Body of pancreas (tissue), 4 donors: ENCODE results near the gene TMEM63A. TPM values are rescaled to one million over a fixed set of nuclear protein-coding genes. Genes with fewer than 3 reads are reported as not detected.

Experiments
- ATAC-seq: fragments of 150-250 bp; one replicate; pipeline ENCODE4 v1.9.1; 2016
- DNase-seq, 4 donors: peaks; one replicate each; pipeline ENCODE4 v3.0.0-alpha.2; 2019
- H3K27ac ChIP-seq, 4 donors: fragments of 200-600 bp; sonication (generic); 1 replicate in 3 of 4; 2 replicates in 1 of 4; pipeline versions ENCODE4 v1.5.1 to v1.6.1; 2016 to 2019; ENCODE audit warnings: mild to moderate bottlenecking in 1 of 4, mixed read lengths in 1 of 4, moderate library complexity in 1 of 4
- H3K27me3 ChIP-seq, 2 donors: fragments of 200-600 bp; sonication (generic); one replicate each; pipeline ENCODE4 v1.6.0; 2016; ENCODE audit warnings: mild to moderate bottlenecking in 1 of 2
- H3K36me3 ChIP-seq, 2 donors: fragments of 200-600 bp; sonication (generic); replicated peaks in 1 of 2; 2 replicates each; pipeline ENCODE4 v1.5.1; 2016; ENCODE audit warnings: low read depth in 2 of 2; ENCODE audit not compliant: insufficient read depth in 1 of 2
- H3K4me1 ChIP-seq: fragments of 200-600 bp; sonication (generic); one replicate; pipeline ENCODE4 v1.6.0; 2016
- H3K4me3 ChIP-seq, 2 donors: fragments of 200-600 bp; sonication (generic); 1 replicate in 1 of 2; 2 replicates in 1 of 2; pipeline ENCODE4 v1.5.1; 2016 to 2019
- H3K9me3 ChIP-seq, 3 donors: fragments of 200-600 bp; sonication (generic); 1 replicate in 2 of 3; 2 replicates in 1 of 3; pipeline ENCODE4 v1.5.1; 2016
- CTCF ChIP-seq, 7 experiments: fragments of 450-650 bp in 4 of 7; fragments of 200-600 bp in 3 of 7; sonication (generic) in 3 of 7; IDR thresholded peaks; one replicate each; pipeline ENCODE4 v1.5.1; 2016 to 2019; ENCODE audit warnings: antibody characterized with exemption in 7 of 7
- POLR2A ChIP-seq, 3 donors: fragments of 450-650 bp; IDR thresholded peaks; one replicate each; pipeline ENCODE4 v1.6.1; 2016; ENCODE audit warnings: antibody characterized with exemption in 3 of 3, mild to moderate bottlenecking in 2 of 3
- WGBS, 2 donors: methylation state at CpG; one replicate each; pipeline ENCODE4 v1.1.5; 2017; 5-methylcytosine and 5-hydroxymethylcytosine counted together
- intact Hi-C: fragments of 100-400 bp; cut with DNase I; formaldehyde crosslinking; loops from one replicate; pipeline ENCODE4 v1.15.1; 2023
- total RNA-seq, 2 donors: library from RNA; depleted of rRNA; stranded (reverse); fragments of >200 nt; gene quantifications; one replicate each; pipeline ENCODE4 v1.1.0, GENCODE V29; 2016

The TMEM63A gene
- total RNA-seq, 2 donors from 2014 or later, result 129 to 217 TPM

DNA sequence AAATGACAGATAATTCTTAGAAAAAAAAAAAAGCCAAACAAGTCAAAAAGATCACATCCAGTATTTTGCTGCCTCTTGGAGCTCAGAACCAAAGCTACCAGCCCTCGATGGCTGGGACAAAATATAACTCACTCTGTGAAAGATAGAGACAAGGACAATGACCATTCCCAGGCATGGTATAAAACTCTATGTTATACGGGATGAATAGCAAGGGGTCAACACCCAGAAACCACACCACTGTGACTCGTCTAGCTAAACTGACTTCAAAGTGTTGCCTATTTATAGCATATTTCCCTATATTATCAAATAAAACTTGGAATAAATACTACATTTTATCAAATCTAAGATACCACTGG, 10.1 kb downstream of the TMEM63A start:
- no peaks in the 10 kb centered on the region for H3K9me3 ChIP-seq
- intact Hi-C loops, result no loop called here
- H3K4me3 ChIP-seq, result no peak overlapping the region
- peaks cover 51% of the 10 kb centered on the region for H3K4me1 ChIP-seq
- DNase-seq (no peak), ATAC-seq (no peak)
- H3K27ac ChIP-seq, result peak overlapping the region in 3 of 4 donors; percentile 2 to 28 (median 24)
- peaks cover 18 to 19% of the 10 kb centered on the region in 2 donors for H3K36me3 ChIP-seq
- WGBS, 2 donors, result 61 to 68% methylated on average over 3 of the region's 3 CpGs
- TF ChIP-seq POLR2A (IDR thresholded peaks at IDR 0.05) (no peak), CTCF (IDR thresholded peaks at IDR 0.05) (no peak)
- no peaks in the 10 kb centered on the region for H3K27me3 ChIP-seq

DNA sequence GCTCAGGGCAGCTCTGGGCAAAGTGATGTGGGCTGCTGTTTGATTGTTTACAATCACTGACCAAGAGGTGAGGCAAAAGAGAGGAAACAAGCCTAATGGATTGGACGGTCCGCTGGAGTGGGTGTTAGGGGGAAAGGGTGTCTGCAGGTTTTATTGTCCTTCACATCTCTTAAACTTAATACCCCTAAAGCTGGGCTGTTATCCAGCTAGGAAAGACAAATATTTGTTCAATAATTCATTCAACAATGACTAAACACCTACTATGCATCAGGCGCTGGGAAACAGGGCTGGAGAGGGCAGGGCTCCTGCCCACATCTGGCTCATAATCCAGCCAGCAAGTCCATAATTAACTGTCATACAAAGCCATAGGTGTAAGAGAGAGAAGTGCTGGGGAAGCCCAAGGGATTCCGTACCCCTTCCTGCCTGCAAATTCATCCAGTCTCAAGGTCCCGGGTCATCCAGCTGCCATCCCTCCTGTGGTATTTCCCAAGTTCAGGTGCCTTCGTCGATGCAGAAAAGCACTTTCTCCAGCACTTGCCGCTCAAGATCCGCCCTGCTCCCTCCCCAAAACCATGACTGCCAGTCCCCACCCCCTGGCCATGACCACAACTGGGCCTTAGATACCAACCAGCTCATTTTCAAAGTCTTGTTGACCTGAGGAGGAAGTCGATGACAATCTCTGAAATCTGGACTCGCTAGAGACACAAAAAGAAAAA, 10.7 kb downstream of the TMEM63A start:
- 60 to 67% methylated on average over 11 of the region's 11 CpGs for WGBS, 2 donors
- no peak for ATAC-seq
- Histone ChIP-seq H3K36me3 (peaks cover 19 to 20% of the 10 kb centered on the region in 2 donors), H3K9me3 (no peaks in the 10 kb centered on the region), H3K27ac (peak overlapping the region in 3 of 4 donors; percentile 2 to 28 (median 24)), H3K4me1 (peaks cover 46% of the 10 kb centered on the region), H3K4me3 (no peak overlapping the region), H3K27me3 (no peaks in the 10 kb centered on the region)
- intact Hi-C loops, result no loop called here
- DNase-seq, result no peak
- TF ChIP-seq CTCF (IDR thresholded peaks at IDR 0.05), result no peak
- no peak for TF ChIP-seq POLR2A (IDR thresholded peaks at IDR 0.05)

GRCh38 chr1:225870911-225871310, 11.3 kb downstream of the TMEM63A start:
- 57 to 71% methylated on average over 3 of the region's 3 CpGs for WGBS, 2 donors
- ATAC-seq (no peak), DNase-seq (no peak)
- no peaks in the 10 kb centered on the region for H3K9me3 ChIP-seq
- TF ChIP-seq CTCF (IDR thresholded peaks at IDR 0.05) (no peak), POLR2A (IDR thresholded peaks at IDR 0.05) (no peak)
- H3K36me3 ChIP-seq, result peaks cover 19 to 25% of the 10 kb centered on the region in 2 donors
- peaks cover 40% of the 10 kb centered on the region for H3K4me1 ChIP-seq
- intact Hi-C loops, result no loop called here
- no peak overlapping the region for H3K4me3 ChIP-seq
- H3K27ac ChIP-seq, result no peak overlapping the region
- H3K27me3 ChIP-seq, result no peaks in the 10 kb centered on the region

DNA sequence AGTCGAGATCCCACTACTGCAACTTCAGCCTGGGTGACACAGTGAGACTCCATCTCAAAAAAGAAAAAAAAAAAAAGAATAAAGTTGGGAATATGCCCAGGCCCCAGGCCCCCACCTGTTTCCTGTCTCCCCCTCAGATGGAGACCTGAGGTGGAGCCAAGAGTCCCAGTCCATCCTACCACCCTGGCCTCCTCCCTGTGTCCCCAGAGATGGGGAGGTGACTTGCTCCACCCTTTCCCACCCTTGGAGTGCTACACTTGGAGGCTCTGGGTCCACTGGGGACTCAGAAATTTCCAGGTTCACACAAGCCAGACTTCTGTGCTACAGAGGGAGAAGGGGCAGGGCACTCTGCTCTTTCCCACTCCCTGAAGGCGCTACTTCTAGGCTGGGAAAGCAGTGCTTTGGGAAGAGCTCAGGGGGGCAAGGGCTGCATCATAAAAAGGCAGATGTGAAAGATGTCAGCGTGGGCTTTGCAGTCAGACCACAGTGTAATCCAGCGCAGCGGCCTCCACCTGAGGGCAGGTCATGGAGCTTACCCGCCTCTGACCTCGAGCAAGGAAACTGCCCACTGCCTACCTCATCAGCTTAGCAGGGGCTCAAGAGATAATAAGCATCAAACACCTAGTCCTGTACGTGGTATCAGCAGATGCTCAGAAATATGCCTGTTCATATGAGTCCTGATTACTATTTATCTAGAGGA, 13.4 kb downstream of the TMEM63A start:
- DNase-seq (no peak), ATAC-seq (no peak)
- WGBS, 2 donors, result 83 to 86% methylated on average over 8 of the region's 8 CpGs
- TF ChIP-seq POLR2A (IDR thresholded peaks at IDR 0.05) (no peak), CTCF (IDR thresholded peaks at IDR 0.05) (no peak)
- peaks cover 25% of the 10 kb centered on the region for H3K4me1 ChIP-seq
- no peak overlapping the region for H3K4me3 ChIP-seq
- peaks cover 13 to 20% of the 10 kb centered on the region in 2 donors for H3K36me3 ChIP-seq
- intact Hi-C loops, result no loop called here
- no peaks in the 10 kb centered on the region for H3K9me3 ChIP-seq
- no peaks in the 10 kb centered on the region for H3K27me3 ChIP-seq
- H3K27ac ChIP-seq, result no peak overlapping the region
